HG02870 (cell line): ENCODE results near the gene REEP2.

Source experiments
- ATAC-seq: cut with Tn5 transposase; IDR thresholded peaks from one replicate; pipeline ENCODE4 v1.9.1; 2021; ENCODE audit warnings: mild to moderate bottlenecking, moderate library complexity; ENCODE audit not compliant: unreplicated experiment

The REEP2 gene

GRCh38 chr5:138495351-138495750, 56.5 kb downstream of the REEP2 start:
- ATAC-seq = no peak
